A549 (cell line): ENCODE results near the gene DOCK10. TPM values are rescaled to one million over a fixed set of nuclear protein-coding genes. Genes with fewer than 3 reads are reported as not detected.

Experiments used
- ATAC-seq, 2 experiments: fragments of 200-7000 bp in 1 of 2; fragments of >200 bp in 1 of 2; cut with Nextera tagmentation in 1 of 2; cut with Tn5 transposase in 1 of 2; 3 replicates each; pipeline versions ENCODE4 v1.8.0 to v1.9.1; 2018 to 2020; ENCODE audit warnings: mild to moderate bottlenecking in 1 of 2, moderate library complexity in 1 of 2
- CTCF ChIA-PET: fragments of 300-600 bp; sonication (Branson Sonifier 250); formaldehyde crosslinking; extraction: SDS; loops from one replicate; lab custom pipeline; 2021; ENCODE audit warnings: antibody characterized with exemption, inconsistent platforms; lab: Yijun Ruan, JAX
- POLR2A ChIA-PET: fragments of 350-600 bp; formaldehyde crosslinking; extraction: SDS; loops from one replicate; lab custom pipeline; 2021; ENCODE audit warnings: antibody characterized with exemption, inconsistent platforms; lab: Yijun Ruan, JAX
- DNase-seq, 2 experiments: peaks; one replicate each; pipeline versions ENCODE4 v3.0.0 to v3.0.0-alpha.2; 2011 to 2016; ENCODE audit warnings: low read depth in 1 of 2, low spot score in 1 of 2
- FAIRE-seq: peaks from 2 replicates; lab custom pipeline; 2011; peaks lifted over from hg19 to GRCh38; lab: Jason Lieb, UNC
- H3K27ac ChIP-seq, 2 experiments: fragments of >200 bp; sonication (Bioruptor Twin); formaldehyde crosslinking; 3 replicates each; pipeline ENCODE4 v1.5.1; 2016 to 2017
- H3K4me1 ChIP-seq: fragments of >200 bp; sonication (Bioruptor Twin); formaldehyde crosslinking; 3 replicates; pipeline ENCODE4 v1.6.1; 2016
- H3K4me2 ChIP-seq: fragments of >200 bp; sonication (Bioruptor Twin); formaldehyde crosslinking; 3 replicates; pipeline ENCODE4 v1.6.1; 2016
- H3K4me3 ChIP-seq: fragments of >200 bp; sonication (Bioruptor Twin); formaldehyde crosslinking; 3 replicates; pipeline ENCODE4 v1.5.1; 2016
- H3K9me3 ChIP-seq: fragments of >200 bp; sonication (Bioruptor Twin); formaldehyde crosslinking; 3 replicates; pipeline ENCODE4 v1.6.1; 2016
- ATOH8 ChIP-seq: fragments of 250-450 bp; sonication (Bioruptor Pico); IDR thresholded peaks from 2 replicates; pipeline ENCODE4 v1.5.0; 2020; ENCODE audit warnings: low read depth, mild to moderate bottlenecking, moderate library complexity
- BHLHE40 ChIP-seq: IDR thresholded peaks from 2 replicates; pipeline ENCODE4 v1.6.1; 2012; ENCODE audit warnings: low read depth, low read length, inconsistent platforms
- CEBPB ChIP-seq, 2 experiments: fragments of >200 bp in 1 of 2; sonication (Bioruptor Twin) in 1 of 2; formaldehyde crosslinking in 1 of 2; IDR thresholded peaks; 2 replicates each; pipeline ENCODE4 v1.6.1; 2012 to 2016
- CHD2 ChIP-seq: fragments of 150-350 bp; IDR thresholded peaks from 2 replicates; pipeline ENCODE4 v1.6.1; 2014; ENCODE audit warnings: low read length; ENCODE audit not compliant: partially characterized antibody
- E2F6 ChIP-seq: IDR thresholded peaks from 2 replicates; pipeline ENCODE4 v1.6.1; 2012; ENCODE audit warnings: low read depth, borderline replicate concordance
- ELK1 ChIP-seq: fragments of 150-350 bp; IDR thresholded peaks from 2 replicates; pipeline ENCODE4 v1.6.1; 2014; ENCODE audit warnings: low read depth, mild to moderate bottlenecking, low read length
- FOSB ChIP-seq: fragments of 250-450 bp; sonication (Bioruptor Pico); IDR thresholded peaks from 2 replicates; pipeline ENCODE4 v1.5.0; 2020; ENCODE audit warnings: mild to moderate bottlenecking, moderate library complexity
- HDAC2 ChIP-seq: fragments of 200-600 bp; sonication (generic); IDR thresholded peaks from 2 replicates; pipeline ENCODE4 v1.6.1; 2016
- HEYL ChIP-seq: fragments of 250-450 bp; sonication (Bioruptor Pico); IDR thresholded peaks from 2 replicates; pipeline ENCODE4 v1.8.0; 2021; ENCODE audit warnings: mild to moderate bottlenecking, moderate library complexity
- HOXB5 ChIP-seq: fragments of 250-450 bp; sonication (Bioruptor Pico); IDR thresholded peaks from 2 replicates; pipeline ENCODE4 v1.5.0; 2020; ENCODE audit warnings: mild to moderate bottlenecking, moderate library complexity
- MAFK ChIP-seq: fragments of 450-650 bp; IDR thresholded peaks from 2 replicates; pipeline ENCODE4 v1.6.1; 2014; ENCODE audit not compliant: partially characterized antibody
- NPAS2 ChIP-seq: fragments of 250-450 bp; sonication (Bioruptor Pico); IDR thresholded peaks from 2 replicates; pipeline ENCODE4 v1.8.0; 2022; ENCODE audit warnings: mild to moderate bottlenecking, moderate library complexity, borderline replicate concordance
- PHF8 ChIP-seq: fragments of 200-600 bp; sonication (generic); IDR thresholded peaks from 2 replicates; pipeline ENCODE4 v1.6.1; 2016; ENCODE audit warnings: low read depth, mild to moderate bottlenecking, antibody characterized with exemption, moderate library complexity, borderline replicate concordance
- RAD21 ChIP-seq, 2 experiments: fragments of >200 bp in 1 of 2; sonication (Bioruptor Twin) in 1 of 2; formaldehyde crosslinking in 1 of 2; IDR thresholded peaks in 1 of 2; conservative IDR thresholded peaks in 1 of 2; 2 replicates in 1 of 2; 3 replicates in 1 of 2; pipeline ENCODE4 v1.6.1; 2012 to 2018; ENCODE audit warnings: inconsistent platforms in 1 of 2
- REST ChIP-seq: fragments of 200-600 bp; sonication (generic); IDR thresholded peaks from 2 replicates; pipeline ENCODE4 v1.6.1; 2016; ENCODE audit warnings: antibody characterized with exemption, mild to moderate bottlenecking, moderate library complexity
- SREBF2 ChIP-seq: fragments of 450-650 bp; IDR thresholded peaks from 2 replicates; pipeline ENCODE4 v1.6.1; 2014; ENCODE audit warnings: mild to moderate bottlenecking, moderate library complexity
- ZFP36 ChIP-seq: fragments of 450-650 bp; IDR thresholded peaks from 2 replicates; pipeline ENCODE4 v1.6.1; 2014; ENCODE audit warnings: borderline replicate concordance; ENCODE audit not compliant: partially characterized antibody
- WGBS: methylation state at CpG from one replicate; pipeline ENCODE4 v1.1.6; 2017; ENCODE audit errors: missing lambda C conversion rate; 5-methylcytosine and 5-hydroxymethylcytosine counted together
- polyA plus RNA-seq, 4 experiments: library from polyadenylated mRNA; depleted of rRNA in 3 of 4; stranded (reverse); fragments of >200 nt; fragmentation: RNase III in 1 of 4; extraction: RNeasy Plus Mini Kit Qiagen cat#74134 plus additional on column Dnase treatment in 1 of 4; gene quantifications; 2 replicates in 3 of 4; 3 replicates in 1 of 4; pipeline ENCODE4 v1.2.3, GENCODE V29; 2011 to 2017

The DOCK10 gene
- polyA plus RNA-seq, 2 of the 4 experiments (the other 2 are of a cell fraction), result 43.0 to 45.3 TPM

- TF ChIP-seq HOXB5 (CRISPR knock-in tag) (no peak), MAFK (no peak), HDAC2 (no peak), RAD21 (conservative IDR thresholded peaks at IDR 0.05 in 1 of 2, IDR thresholded peaks at IDR 0.05 in 1 of 2) (no peak), ELK1 (no peak), CEBPB (IDR thresholded peaks at IDR 0.05) (no peak), BHLHE40 (no peak), NPAS2 (CRISPR knock-in tag) (no peak)
These were observed 319.5 kb downstream of the DOCK10 start (continued) for GRCh38 chr2:224722770-224723169.

- H3K4me3 ChIP-seq, result no peak overlapping the region
- no peak for FAIRE-seq
- H3K4me2 ChIP-seq, result no peak overlapping the region
- H3K4me1 ChIP-seq, result no peaks in the 10 kb centered on the region
- TF ChIP-seq FOSB (CRISPR knock-in tag), result no peak
- TF ChIP-seq REST, result no peak
- no peak for TF ChIP-seq E2F6
- TF ChIP-seq ATOH8, result no peak
- TF ChIP-seq HEYL (CRISPR knock-in tag), result no peak
- no peak for TF ChIP-seq SREBF2
- TF ChIP-seq CHD2, result no peak
- TF ChIP-seq ELK1, result no peak
- no peak overlapping the region for H3K27ac ChIP-seq
- WGBS, result 60% methylated on average over 3 of the region's 3 CpGs
- no peak for ATAC-seq
- POLR2A ChIA-PET, result no interaction called here
- CTCF ChIA-PET, result interaction anchor here (1.2 to 1.3 kb wide), 2 partner anchors 12 to 72 kb away, joined by 3 to 5 read pairs; no protein-coding TSS in a partner anchor
- peaks cover 6% of the 10 kb centered on the region; the same call in 2 of the 3 replicates for H3K9me3 ChIP-seq
- DNase-seq, result no peak
These were observed 320.0 kb downstream of the DOCK10 start for GRCh38 chr2:224722250-224722649.

- DNase-seq, result no peak
- Histone ChIP-seq H3K4me3 (no peak overlapping the region), H3K4me1 (peaks cover 4% of the 10 kb centered on the region; the same call in 1 of the 3 replicates), H3K27ac (no peak overlapping the region), H3K4me2 (peak overlapping the region; percentile 29; the same call in 2 of the 3 replicates), H3K9me3 (no peaks in the 10 kb centered on the region; the same call in 2 of the 3 replicates)
- ChIA-PET POLR2A (no interaction called here), CTCF (no interaction called here)
- no peak for ATAC-seq
- FAIRE-seq, result no peak
- WGBS, result 30% methylated on average over 2 of the region's 2 CpGs
- no peak for TF ChIP-seq PHF8
- no peak for TF ChIP-seq ZFP36
- TF ChIP-seq, all 56 proteins: peak for 0
These were observed 325.3 kb downstream of the DOCK10 start for GRCh38 chr2:224716921-224717320.
